COLO668 (cell line): ENCODE results near the gene CDC14B.
"Not testable (repeated sequence)": the region's sequence is repeated elsewhere in the genome, so short reads cannot be mapped to it uniquely, and the experiment has no call there.

ENCODE experiments used
- DNase-seq: peaks from one replicate; lab custom pipeline; 2025; ENCODE audit not compliant: unreplicated experiment; lab: John Stamatoyannopoulos, UW

The CDC14B gene

GRCh38 chr9:96551403-96551802 lies 68.2 kb downstream of the CDC14B start:
- no peak for DNase-seq

GRCh38 chr9:96550659-96551058 lies 69.0 kb downstream of the CDC14B start:
- no peak for DNase-seq

- not testable (repeated sequence) for DNase-seq
Observed at GRCh38 chr9:96543131-96543530, 76.5 kb downstream of the CDC14B start.

- DNase-seq = no peak
Observed at GRCh38 chr9:96540106-96540505, 79.5 kb downstream of the CDC14B start.

- no peak for DNase-seq
Observed at GRCh38 chr9:96532173-96532572, 87.5 kb downstream of the CDC14B start.

- DNase-seq = no peak
Observed at GRCh38 chr9:96524764-96525163, 94.9 kb downstream of the CDC14B start.

- DNase-seq = no peak
Observed at GRCh38 chr9:96524045-96524444, 95.6 kb downstream of the CDC14B start.

- no peak for DNase-seq
Observed at GRCh38 chr9:96523374-96523773, 96.3 kb downstream of the CDC14B start.

GRCh38 chr9:96522366-96522765 lies 97.3 kb downstream of the CDC14B start:
- no peak for DNase-seq

- DNase-seq = no peak
Observed at GRCh38 chr9:96519787-96520186, 99.9 kb downstream of the CDC14B start.

GRCh38 chr9:96519095-96519494 lies 100.5 kb downstream of the CDC14B start:
- no peak for DNase-seq

- no peak for DNase-seq
Observed at GRCh38 chr9:96515621-96516470, 103.8 kb downstream of the CDC14B start.

- no peak for DNase-seq
Observed at GRCh38 chr9:96514800-96515158, 104.9 kb downstream of the CDC14B start.

GRCh38 chr9:96514108-96514799 lies 105.4 kb downstream of the CDC14B start:
- DNase-seq = no peak

GRCh38 chr9:96513622-96514021 lies 106.0 kb downstream of the CDC14B start:
- DNase-seq = no peak

- DNase-seq = no peak
Observed at GRCh38 chr9:96512240-96512639, 107.4 kb downstream of the CDC14B start.

- no peak for DNase-seq
Observed at GRCh38 chr9:96510258-96510657, 109.4 kb downstream of the CDC14B start.

GRCh38 chr9:96509848-96510247 lies 109.8 kb downstream of the CDC14B start:
- no peak for DNase-seq

GRCh38 chr9:96509026-96509425 lies 110.6 kb downstream of the CDC14B start:
- no peak for DNase-seq

GRCh38 chr9:96508227-96508940 lies 111.3 kb downstream of the CDC14B start:
- no peak for DNase-seq

- no peak for DNase-seq
Observed at GRCh38 chr9:96505316-96505991, 114.2 kb downstream of the CDC14B start.
